Thymus (tissue), 11 donors: Measurements from ENCODE around the gene LCE7A. TPM values are rescaled to one million over a fixed set of nuclear protein-coding genes. Genes with fewer than 3 reads are reported as not detected.
A peak's percentile ranks its signal among the peaks of the same experiment; 100 is the strongest.

Experiments used
- DNase-seq, 9 donors: peaks; one replicate each; pipeline ENCODE4 v3.0.0-alpha.2; 2013; ENCODE audit warnings: low spot score in 9 of 9, low read depth in 6 of 9, missing footprints in 1 of 9
- H3K27ac ChIP-seq, 2 donors: one replicate each; pipeline ENCODE4 v1.5.1; 2013; ENCODE audit warnings: control low read depth in 1 of 2, low read depth in 1 of 2, low read length in 1 of 2, mild to moderate bottlenecking in 1 of 2, moderate library complexity in 1 of 2
- H3K27me3 ChIP-seq, 2 donors: one replicate each; pipeline ENCODE4 v1.5.1; 2013; ENCODE audit warnings: low read length in 1 of 2; ENCODE audit not compliant: control insufficient read depth in 2 of 2, insufficient read depth in 1 of 2
- H3K36me3 ChIP-seq, 2 donors: one replicate each; pipeline ENCODE4 v1.5.1; 2013; ENCODE audit warnings: low read length in 1 of 2, mild to moderate bottlenecking in 1 of 2, moderate library complexity in 1 of 2; ENCODE audit not compliant: control insufficient read depth in 2 of 2, insufficient read depth in 2 of 2
- H3K4me1 ChIP-seq, 2 donors: one replicate each; pipeline ENCODE4 v1.5.1; 2013; ENCODE audit warnings: low read length in 2 of 2; ENCODE audit not compliant: control insufficient read depth in 2 of 2, insufficient read depth in 2 of 2
- H3K4me3 ChIP-seq, 2 donors: one replicate each; pipeline ENCODE4 v1.5.1; 2013; ENCODE audit warnings: low read length in 2 of 2, control low read depth in 1 of 2, mild to moderate bottlenecking in 1 of 2
- H3K9me3 ChIP-seq, 2 donors: one replicate each; pipeline ENCODE4 v1.5.1; 2013; ENCODE audit warnings: low read length in 1 of 2, mild to moderate bottlenecking in 1 of 2; ENCODE audit not compliant: control insufficient read depth in 2 of 2, insufficient read depth in 1 of 2
- WGBS: extraction: QIAGEN DNeasy Blood & Tissue Kit; methylation state at CpG from one replicate; pipeline ENCODE4 v1.1.7; 2013; 5-methylcytosine and 5-hydroxymethylcytosine counted together
- polyA plus RNA-seq: library from polyadenylated mRNA; stranded (reverse); fragments of 200-250 nt; gene quantifications from one replicate; pipeline ENCODE4 v1.2.3, GENCODE V29; 2013
- total RNA-seq: library from RNA; stranded (reverse); fragments of 120-200 nt; gene quantifications from one replicate; pipeline ENCODE4 v1.2.4, GENCODE V29; 2013
- donor health status: healthy.

The LCE7A gene
- total and polyA plus RNA-seq, 2 donors = 0.32 TPM; not detected in 1

DNA sequence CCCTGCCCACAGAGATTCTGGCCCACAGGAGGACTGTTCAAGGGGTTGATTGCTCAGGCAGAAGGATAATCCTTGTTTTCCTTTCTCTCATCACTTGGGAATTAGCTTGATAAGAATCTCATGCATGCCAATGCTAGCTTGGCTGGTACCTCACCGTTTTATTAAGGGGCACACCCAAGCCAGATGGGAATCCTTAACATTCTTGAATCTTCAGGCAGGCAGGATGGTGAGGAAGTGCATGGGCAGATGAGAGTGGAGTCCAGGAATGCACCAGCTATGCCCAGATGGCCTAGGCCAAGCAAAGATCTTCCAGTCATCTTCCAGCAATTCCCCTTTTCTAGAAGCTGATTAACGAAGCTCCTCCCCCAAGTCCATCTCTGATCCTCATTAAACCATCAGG lies 4.1 kb upstream of the LCE7A start:
- H3K27me3 ChIP-seq = no peaks in the 10 kb centered on the region
- H3K27ac ChIP-seq = no peak overlapping the region
- H3K36me3 ChIP-seq = no peaks in the 10 kb centered on the region
- 73% methylated on average over 2 of the region's 2 CpGs for WGBS
- H3K9me3 ChIP-seq = no peaks in the 10 kb centered on the region
- no peak for DNase-seq
- no peaks in the 10 kb centered on the region for H3K4me1 ChIP-seq
- H3K4me3 ChIP-seq = no peak overlapping the region

- Histone ChIP-seq H3K9me3 (no peaks in the 10 kb centered on the region), H3K27me3 (no peaks in the 10 kb centered on the region), H3K4me1 (no peaks in the 10 kb centered on the region), H3K4me3 (no peak overlapping the region), H3K27ac (no peak overlapping the region), H3K36me3 (no peaks in the 10 kb centered on the region)
- WGBS = 88% methylated on average over 1 of the region's 1 CpG
- no peak for DNase-seq
These were observed 1.7 kb upstream of the LCE7A start for GRCh38 chr1:152858062-152858461.

GRCh38 chr1:152860129-152860528 lies 333 bp downstream of the LCE7A start:
- 79% methylated on average over 3 of the region's 3 CpGs for WGBS
- H3K27ac ChIP-seq = no peak overlapping the region
- no peak overlapping the region for H3K4me3 ChIP-seq
- DNase-seq = no peak
- no peaks in the 10 kb centered on the region for H3K4me1 ChIP-seq
- no peaks in the 10 kb centered on the region for H3K27me3 ChIP-seq
- no peaks in the 10 kb centered on the region for H3K9me3 ChIP-seq
- no peaks in the 10 kb centered on the region for H3K36me3 ChIP-seq

DNA sequence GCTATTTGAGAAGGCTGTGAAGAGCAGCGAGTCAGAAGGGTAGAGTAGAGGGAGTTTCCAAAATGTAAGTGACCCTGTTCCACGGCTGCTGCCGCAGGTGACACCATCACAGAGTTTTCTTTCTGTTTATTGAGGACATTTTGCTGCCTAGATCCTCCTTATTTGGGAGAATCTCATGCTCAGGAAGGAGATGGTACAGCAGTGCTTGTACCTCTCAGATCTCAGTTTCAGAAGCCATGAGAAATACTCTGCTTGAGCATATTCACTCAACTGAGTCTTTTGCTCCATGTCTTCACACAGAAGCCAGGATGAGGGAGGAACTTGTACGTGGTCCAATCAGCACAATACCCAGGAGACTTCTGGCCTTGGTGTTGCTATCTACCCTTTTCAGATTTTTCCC lies 1.6 kb downstream of the LCE7A start:
- no peak overlapping the region for H3K27ac ChIP-seq
- H3K36me3 ChIP-seq = no peaks in the 10 kb centered on the region
- H3K9me3 ChIP-seq = no peaks in the 10 kb centered on the region
- 84% methylated on average over 4 of the region's 4 CpGs for WGBS
- H3K4me1 ChIP-seq = no peaks in the 10 kb centered on the region
- H3K4me3 ChIP-seq = no peak overlapping the region
- no peak for DNase-seq
- no peaks in the 10 kb centered on the region for H3K27me3 ChIP-seq

- no peaks in the 10 kb centered on the region for H3K4me1 ChIP-seq
- no peak for DNase-seq
- H3K9me3 ChIP-seq = no peaks in the 10 kb centered on the region
- no peak overlapping the region for H3K4me3 ChIP-seq
- H3K27ac ChIP-seq = no peak overlapping the region
- H3K27me3 ChIP-seq = no peaks in the 10 kb centered on the region
- no peaks in the 10 kb centered on the region for H3K36me3 ChIP-seq
These were observed 4.6 kb downstream of the LCE7A start for GRCh38 chr1:152864443-152864842.

DNA sequence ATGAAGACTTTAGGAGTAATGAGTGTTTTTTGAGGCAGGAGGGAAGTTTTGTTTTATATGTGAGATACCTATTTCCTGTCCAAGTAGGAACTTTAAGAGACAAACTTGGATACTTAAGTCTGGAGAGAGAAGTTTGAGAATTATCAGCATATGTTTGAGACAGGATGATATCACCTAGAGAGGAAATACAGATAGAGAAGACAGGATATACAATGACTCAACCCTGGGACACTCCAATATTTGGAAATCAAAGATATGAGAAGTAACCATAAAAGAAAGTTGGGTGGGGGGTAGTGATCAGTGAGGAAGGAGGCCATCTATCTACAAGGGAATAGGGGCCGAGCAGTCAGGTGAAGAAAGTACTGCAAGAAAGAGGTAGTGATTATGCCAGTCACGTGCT lies 6.5 kb downstream of the LCE7A start:
- Histone ChIP-seq H3K27me3 (no peaks in the 10 kb centered on the region), H3K27ac (no peak overlapping the region), H3K9me3 (no peaks in the 10 kb centered on the region), H3K4me3 (no peak overlapping the region), H3K36me3 (no peaks in the 10 kb centered on the region), H3K4me1 (no peaks in the 10 kb centered on the region)
- DNase-seq = no peak
- WGBS = 80% methylated on average over 2 of the region's 2 CpGs

DNA sequence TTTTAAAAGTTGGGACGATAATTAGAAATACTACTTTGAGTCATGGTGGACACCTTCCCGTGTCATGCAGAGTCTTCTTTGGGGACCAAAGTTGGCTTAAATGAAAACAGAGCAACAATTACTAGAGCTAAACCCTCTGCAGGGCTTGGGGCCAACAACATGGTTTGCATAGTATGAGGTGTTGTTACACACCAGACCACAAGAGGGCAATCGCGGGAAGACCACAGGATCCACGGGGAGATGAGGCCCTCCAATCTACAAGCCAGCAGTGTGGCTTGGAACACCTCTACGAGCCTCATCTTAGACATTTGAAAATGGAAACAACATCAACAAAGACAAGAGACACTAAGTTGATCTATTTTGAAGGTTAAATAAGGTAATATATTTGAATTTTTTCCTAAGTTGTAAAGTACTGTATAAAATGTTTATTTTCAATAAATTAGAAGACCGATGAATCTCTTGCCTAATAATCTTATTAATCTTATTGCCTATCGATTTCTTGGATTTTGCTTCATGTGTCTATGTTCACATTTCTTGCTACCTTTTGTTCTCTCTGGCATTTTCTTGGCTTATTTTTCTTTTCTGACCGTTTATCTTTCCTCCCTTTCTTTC lies 10.1 kb downstream of the LCE7A start:
- Histone ChIP-seq H3K27ac (no peak overlapping the region), H3K27me3 (no peaks in the 10 kb centered on the region), H3K36me3 (no peaks in the 10 kb centered on the region), H3K4me1 (no peaks in the 10 kb centered on the region), H3K9me3 (no peaks in the 10 kb centered on the region), H3K4me3 (no peak overlapping the region)
- 38% methylated on average over 9 of the region's 9 CpGs for WGBS
- DNase-seq = peak in 8 of 9 donors; percentile 14 to 54 (median 37)

DNA sequence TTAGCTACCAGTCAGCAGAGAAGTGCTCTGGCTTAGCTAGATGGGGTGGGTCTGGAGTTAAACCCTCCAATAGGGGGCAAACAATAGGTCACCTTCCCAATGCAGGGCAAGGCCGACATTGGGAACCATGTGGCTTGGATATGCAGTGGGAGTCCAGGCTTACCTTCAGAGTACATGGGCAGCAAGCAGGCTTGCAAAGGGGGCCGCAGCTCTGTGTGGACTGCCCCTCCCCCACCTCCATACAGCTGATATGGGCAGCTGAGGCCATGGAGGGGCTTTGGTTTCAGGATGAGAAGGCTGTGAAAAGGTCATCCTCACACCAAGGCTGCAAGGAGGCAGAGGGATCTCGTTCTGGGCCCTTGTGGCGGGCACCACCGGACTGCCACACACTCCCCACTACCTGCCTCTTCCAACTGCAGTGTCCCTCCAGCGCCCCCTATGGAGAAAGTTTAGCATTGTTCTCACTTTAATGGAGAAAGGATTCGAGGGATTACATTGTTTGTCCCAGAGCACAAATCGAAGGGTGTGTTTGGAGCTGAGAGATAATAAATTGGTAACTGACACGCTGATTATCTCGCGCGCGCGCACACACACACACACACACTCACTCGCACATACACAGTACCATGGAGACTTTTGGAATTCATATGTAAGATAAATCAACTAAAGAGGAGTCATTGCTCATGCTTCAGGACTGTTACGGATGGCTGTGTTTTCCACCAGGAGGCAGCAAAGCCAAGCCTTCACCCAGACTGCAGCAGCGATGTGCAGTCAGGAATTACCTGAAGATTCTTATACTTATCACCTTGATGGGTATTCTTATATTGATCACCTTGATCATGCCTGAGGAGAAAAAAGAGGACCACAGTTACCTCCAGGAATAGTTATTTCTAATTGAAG lies 11.3 kb downstream of the LCE7A start:
- Histone ChIP-seq H3K36me3 (no peaks in the 10 kb centered on the region), H3K27ac (no peak overlapping the region), H3K9me3 (no peaks in the 10 kb centered on the region), H3K4me1 (no peaks in the 10 kb centered on the region), H3K4me3 (no peak overlapping the region), H3K27me3 (no peaks in the 10 kb centered on the region)
- 50% methylated on average over 17 of the region's 17 CpGs for WGBS
- DNase-seq = no peak

GRCh38 chr1:152871731-152872126 lies 11.9 kb downstream of the LCE7A start:
- Histone ChIP-seq H3K36me3 (no peaks in the 10 kb centered on the region), H3K27ac (no peak overlapping the region), H3K27me3 (no peaks in the 10 kb centered on the region), H3K4me1 (no peaks in the 10 kb centered on the region), H3K9me3 (no peaks in the 10 kb centered on the region), H3K4me3 (no peak overlapping the region)
- DNase-seq = no peak
- 92% methylated on average over 6 of the region's 6 CpGs for WGBS
